OCI-LY7 (cell line): ENCODE data around the gene ATXN1.

Experiments used
- CTCF ChIP-seq: fragments of 200-600 bp; sonication (generic); conservative IDR thresholded peaks from 2 replicates; pipeline ENCODE4 v1.5.1; 2014; ENCODE audit warnings: mild to moderate bottlenecking, antibody characterized with exemption, low read length, moderate library complexity, mixed read lengths
- EZH2phosphoT487 ChIP-seq: fragments of 200-600 bp; sonication (generic); IDR thresholded peaks from 2 replicates; pipeline ENCODE4 v1.6.1; 2018; ENCODE audit warnings: low read depth, borderline replicate concordance, mild to moderate bottlenecking, mixed run types, antibody characterized with exemption, low read length, moderate library complexity, mixed read lengths

GRCh38 chr6:16755544-16755943 is 5.7 kb downstream of the ATXN1 start:
- no peak for TF ChIP-seq EZH2phosphoT487
- no peak for TF ChIP-seq CTCF
